Measurements from ENCODE around the gene COG7. TPM values are rescaled to one million over a fixed set of nuclear protein-coding genes. Genes with fewer than 3 reads are reported as not detected.

Gene COG7
- total RNA-seq, 2 donors from 2014 or later, result 19.5 to 43.5 TPM

DNA sequence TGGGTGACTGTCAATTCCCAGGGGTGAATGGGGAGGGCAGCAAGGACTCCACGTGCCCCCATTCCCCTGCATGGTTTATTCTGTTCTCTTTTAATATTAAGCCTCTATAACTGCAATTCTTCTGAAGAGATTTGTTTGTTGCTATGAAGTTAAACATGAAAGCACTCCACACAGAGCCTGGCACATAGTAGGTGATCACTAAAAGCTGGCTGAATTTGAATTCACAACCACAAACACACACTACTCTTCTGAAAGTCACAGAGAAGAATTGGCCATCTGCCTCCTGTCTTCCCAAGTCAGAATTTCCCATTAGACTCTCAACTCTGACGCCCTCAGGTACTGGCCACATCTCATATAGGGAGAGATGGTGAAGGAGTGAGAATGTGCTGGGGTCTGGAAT is 55.5 kb downstream of the COG7 start:
- Histone ChIP-seq H3K9me3 (no peaks in the 10 kb centered on the region), H3K4me1 (peaks cover 26% of the 10 kb centered on the region), H3K36me3 (replicated peaks in 1 of 2; ENCODE audit: insufficient read depth in 1 of 2, low read depth in 2 of 2) (peaks cover 0 to 2% of the 10 kb centered on the region in 2 donors), H3K4me3 (no peak overlapping the region), H3K27ac (no peak overlapping the region), H3K27me3 (no peaks in the 10 kb centered on the region)
- intact Hi-C loops (cut with DNase I), result no loop called here
- DNase-seq (no peak), ATAC-seq (no peak)
- WGBS, 2 donors, result 83 to 100% methylated on average over 2 of the region's 2 CpGs
- TF ChIP-seq, protein P1, sequence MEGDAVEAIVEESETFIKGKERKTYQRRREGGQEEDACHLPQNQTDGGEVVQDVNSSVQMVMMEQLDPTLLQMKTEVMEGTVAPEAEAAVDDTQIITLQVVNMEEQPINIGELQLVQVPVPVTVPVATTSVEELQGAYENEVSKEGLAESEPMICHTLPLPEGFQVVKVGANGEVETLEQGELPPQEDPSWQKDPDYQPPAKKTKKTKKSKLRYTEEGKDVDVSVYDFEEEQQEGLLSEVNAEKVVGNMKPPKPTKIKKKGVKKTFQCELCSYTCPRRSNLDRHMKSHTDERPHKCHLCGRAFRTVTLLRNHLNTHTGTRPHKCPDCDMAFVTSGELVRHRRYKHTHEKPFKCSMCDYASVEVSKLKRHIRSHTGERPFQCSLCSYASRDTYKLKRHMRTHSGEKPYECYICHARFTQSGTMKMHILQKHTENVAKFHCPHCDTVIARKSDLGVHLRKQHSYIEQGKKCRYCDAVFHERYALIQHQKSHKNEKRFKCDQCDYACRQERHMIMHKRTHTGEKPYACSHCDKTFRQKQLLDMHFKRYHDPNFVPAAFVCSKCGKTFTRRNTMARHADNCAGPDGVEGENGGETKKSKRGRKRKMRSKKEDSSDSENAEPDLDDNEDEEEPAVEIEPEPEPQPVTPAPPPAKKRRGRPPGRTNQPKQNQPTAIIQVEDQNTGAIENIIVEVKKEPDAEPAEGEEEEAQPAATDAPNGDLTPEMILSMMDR (IDR thresholded peaks at IDR 0.05), result no peak
- no peak for TF ChIP-seq POLR2A (IDR thresholded peaks at IDR 0.05)

DNA sequence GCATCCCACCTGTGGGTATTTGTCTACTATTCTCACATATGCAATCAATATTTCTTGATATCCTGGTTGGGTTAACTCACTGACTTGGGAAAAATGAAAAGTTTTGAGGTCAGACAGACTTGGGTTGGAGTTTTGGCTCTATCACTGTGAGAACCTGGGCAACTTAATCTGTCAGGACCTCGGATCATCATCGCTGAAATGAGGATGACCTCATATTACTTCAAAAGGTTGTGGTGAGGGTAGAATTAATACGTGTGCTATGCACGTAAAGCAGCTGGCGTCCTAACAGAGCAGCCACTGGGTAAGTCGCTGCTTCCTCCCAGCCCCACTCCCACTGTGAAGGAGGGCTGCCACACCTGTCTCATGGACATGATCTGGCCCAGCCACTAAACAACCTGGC is 57.3 kb downstream of the COG7 start:
- intact Hi-C loops (cut with DNase I), result no loop called here
- peaks cover 15% of the 10 kb centered on the region for H3K4me1 ChIP-seq
- DNase-seq (no peak), ATAC-seq (no peak)
- no peaks in the 10 kb centered on the region for H3K9me3 ChIP-seq
- no peak overlapping the region for H3K27ac ChIP-seq
- no peak overlapping the region for H3K4me3 ChIP-seq
- TF ChIP-seq, protein P1 (IDR thresholded peaks at IDR 0.05), result no peak
- TF ChIP-seq POLR2A (IDR thresholded peaks at IDR 0.05), result no peak
- H3K36me3 ChIP-seq (replicated peaks in 1 of 2; ENCODE audit: insufficient read depth in 1 of 2, low read depth in 2 of 2), result peaks cover 6 to 9% of the 10 kb centered on the region in 2 donors
- H3K27me3 ChIP-seq, result no peaks in the 10 kb centered on the region
- WGBS, 2 donors, result 91 to 97% methylated on average over 5 to 6 of the region's 6 CpGs

DNA sequence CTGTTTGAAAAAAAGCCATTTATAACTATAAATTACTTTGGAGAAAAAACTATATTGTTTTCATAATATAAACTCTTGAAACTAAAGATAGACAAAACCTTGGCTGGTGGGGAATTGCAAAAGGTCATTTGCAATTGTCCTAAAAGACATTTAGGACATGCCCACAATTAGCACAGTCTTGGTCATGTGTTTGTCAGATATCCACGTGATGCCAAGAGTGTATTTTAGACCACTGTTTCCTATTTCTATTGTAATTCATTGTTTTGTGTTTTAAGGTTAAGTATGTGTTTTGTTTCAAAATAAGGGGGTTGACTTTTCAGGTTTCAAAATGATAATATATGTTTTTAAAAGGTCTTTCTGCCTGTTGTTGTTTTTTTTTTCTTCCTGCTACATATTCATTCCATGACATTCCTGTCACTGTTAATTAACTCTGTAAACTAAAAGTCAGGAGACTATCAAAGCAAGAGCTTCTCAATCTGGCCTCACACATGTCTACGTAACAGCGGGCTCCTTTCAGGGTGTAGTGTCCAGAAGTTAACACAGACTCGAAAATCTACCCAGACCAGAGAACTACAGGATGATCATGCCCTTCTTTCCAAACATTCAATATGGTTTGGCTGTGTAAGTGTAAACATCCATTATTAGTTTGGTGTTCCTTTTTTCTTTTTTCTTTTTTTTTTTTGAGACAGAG is 58.7 kb downstream of the COG7 start:
- H3K4me3 ChIP-seq, result no peak overlapping the region
- H3K4me1 ChIP-seq, result peaks cover under 1% of the 10 kb centered on the region
- WGBS, 2 donors, result 79 to 84% methylated on average over 4 of the region's 4 CpGs
- TF ChIP-seq POLR2A (IDR thresholded peaks at IDR 0.05), result no peak
- TF ChIP-seq, protein P1 (IDR thresholded peaks at IDR 0.05), result no peak
- H3K27me3 ChIP-seq, result no peaks in the 10 kb centered on the region
- intact Hi-C loops (cut with DNase I), result no loop called here
- DNase-seq, result no peak
- H3K27ac ChIP-seq, result peak overlapping the region in 1 of 4 donors; percentile 67
- peaks cover 6 to 9% of the 10 kb centered on the region in 2 donors for H3K36me3 ChIP-seq (replicated peaks in 1 of 2; ENCODE audit: insufficient read depth in 1 of 2, low read depth in 2 of 2)
- H3K9me3 ChIP-seq, result no peaks in the 10 kb centered on the region
- ATAC-seq, result no peak

DNA sequence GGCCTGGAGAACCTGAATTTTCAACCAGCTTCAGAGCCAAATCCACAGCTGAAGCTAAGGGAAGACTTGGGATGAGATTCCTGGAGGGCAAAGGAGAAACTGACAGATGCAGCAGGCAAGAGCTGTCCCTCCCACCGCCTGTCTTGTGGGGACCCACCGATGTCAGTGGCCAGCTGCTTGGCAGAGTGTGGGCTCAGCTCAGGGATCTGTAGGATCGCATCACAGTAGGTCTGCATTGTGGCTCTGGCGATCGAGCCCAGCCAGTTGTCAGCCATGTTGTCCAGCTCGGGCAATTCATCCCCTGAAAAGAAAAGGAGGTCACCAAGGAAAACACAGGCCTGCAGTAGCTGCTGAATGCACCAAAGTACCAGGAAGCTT is 60.8 kb downstream of the COG7 start:
- ATAC-seq (no peak), DNase-seq (no peak)
- H3K27me3 ChIP-seq, result no peaks in the 10 kb centered on the region
- H3K9me3 ChIP-seq, result no peaks in the 10 kb centered on the region
- H3K4me3 ChIP-seq, result no peak overlapping the region
- intact Hi-C loops (cut with DNase I), result no loop called here
- no peaks in the 10 kb centered on the region for H3K4me1 ChIP-seq
- peaks cover 6 to 9% of the 10 kb centered on the region in 2 donors for H3K36me3 ChIP-seq (replicated peaks in 1 of 2; ENCODE audit: insufficient read depth in 1 of 2, low read depth in 2 of 2)
- 92 to 96% methylated on average over 6 of the region's 6 CpGs for WGBS, 2 donors
- peak overlapping the region in 2 of 4 donors; percentile 52 to 67 for H3K27ac ChIP-seq
- TF ChIP-seq, protein P1 (IDR thresholded peaks at IDR 0.05), result no peak
- no peak for TF ChIP-seq POLR2A (IDR thresholded peaks at IDR 0.05)

Data from body of pancreas (tissue), 4 donors.